NCI-H2029 treated with DMSO at 0.1 percent for 48 hours (cell line): ENCODE results near the gene KRT20.
"Not testable (repeated sequence)": the region's sequence is repeated elsewhere in the genome, so short reads cannot be mapped to it uniquely, and the experiment has no call there.

ENCODE experiments used
- DNase-seq: peaks from one replicate; lab custom pipeline; 2025; lab: John Stamatoyannopoulos, UW

Gene KRT20

GRCh38 chr17:40884708-40885512 is at the start of gene KRT20:
Gene KRT20, minus strand, starts transcription at chr17:40885242. Its CDS starts 57 bp downstream, at chr17:40885185.
- DNase-seq = no peak

DNA sequence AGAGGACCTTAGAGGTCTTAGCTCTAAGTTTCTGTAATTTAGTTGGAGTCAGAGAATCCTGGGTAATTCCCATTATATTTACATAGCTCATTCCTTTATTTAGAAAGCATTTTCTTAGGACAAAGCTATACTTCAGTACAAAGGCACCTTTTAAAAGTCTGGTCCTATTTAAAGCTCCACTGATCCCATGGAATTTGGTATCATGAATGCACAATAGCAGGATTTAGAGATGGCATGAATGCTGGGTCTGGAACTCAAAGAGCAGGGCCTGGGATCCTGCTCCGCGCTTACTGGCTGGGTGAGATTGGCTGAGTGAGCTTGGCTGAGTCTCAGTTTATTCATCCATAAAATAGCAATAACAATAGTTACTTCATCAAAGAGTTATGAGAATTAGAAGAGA is 47.6 kb upstream of the KRT20 start:
- DNase-seq = no peak

GRCh38 chr17:40931311-40931710 is 46.3 kb upstream of the KRT20 start:
- DNase-seq = no peak

GRCh38 chr17:40926341-40926740 is 41.3 kb upstream of the KRT20 start:
- no peak for DNase-seq

- DNase-seq = no peak
Observed at GRCh38 chr17:40922239-40922638, 37.2 kb upstream of the KRT20 start.

DNA sequence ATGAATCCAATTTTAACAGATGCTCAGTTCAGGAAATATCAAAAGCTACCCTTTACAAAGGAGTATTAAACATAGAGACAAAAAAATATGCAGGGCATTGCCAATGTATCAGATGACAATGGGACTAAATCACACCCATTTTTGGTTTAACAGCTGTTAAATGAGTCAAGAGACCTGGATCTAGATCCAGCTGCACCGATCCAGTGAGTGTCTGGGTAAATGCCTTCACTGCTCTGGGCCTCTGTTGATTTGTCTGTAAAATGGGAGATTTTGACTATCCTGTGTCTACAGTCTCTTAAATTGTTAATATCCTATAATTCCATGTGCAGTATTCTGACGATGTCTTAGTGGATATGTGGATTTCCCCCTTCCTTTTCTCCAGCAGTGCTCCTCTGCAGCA is 36.0 kb upstream of the KRT20 start:
- DNase-seq = no peak

GRCh38 chr17:40917116-40917515 is 32.1 kb upstream of the KRT20 start:
- DNase-seq = not testable (repeated sequence)

- no peak for DNase-seq
Observed at GRCh38 chr17:40916366-40916765, 31.3 kb upstream of the KRT20 start.

GRCh38 chr17:40915721-40916256 is 30.7 kb upstream of the KRT20 start:
- no peak for DNase-seq

GRCh38 chr17:40915199-40915661 is 30.2 kb upstream of the KRT20 start:
- no peak for DNase-seq

DNA sequence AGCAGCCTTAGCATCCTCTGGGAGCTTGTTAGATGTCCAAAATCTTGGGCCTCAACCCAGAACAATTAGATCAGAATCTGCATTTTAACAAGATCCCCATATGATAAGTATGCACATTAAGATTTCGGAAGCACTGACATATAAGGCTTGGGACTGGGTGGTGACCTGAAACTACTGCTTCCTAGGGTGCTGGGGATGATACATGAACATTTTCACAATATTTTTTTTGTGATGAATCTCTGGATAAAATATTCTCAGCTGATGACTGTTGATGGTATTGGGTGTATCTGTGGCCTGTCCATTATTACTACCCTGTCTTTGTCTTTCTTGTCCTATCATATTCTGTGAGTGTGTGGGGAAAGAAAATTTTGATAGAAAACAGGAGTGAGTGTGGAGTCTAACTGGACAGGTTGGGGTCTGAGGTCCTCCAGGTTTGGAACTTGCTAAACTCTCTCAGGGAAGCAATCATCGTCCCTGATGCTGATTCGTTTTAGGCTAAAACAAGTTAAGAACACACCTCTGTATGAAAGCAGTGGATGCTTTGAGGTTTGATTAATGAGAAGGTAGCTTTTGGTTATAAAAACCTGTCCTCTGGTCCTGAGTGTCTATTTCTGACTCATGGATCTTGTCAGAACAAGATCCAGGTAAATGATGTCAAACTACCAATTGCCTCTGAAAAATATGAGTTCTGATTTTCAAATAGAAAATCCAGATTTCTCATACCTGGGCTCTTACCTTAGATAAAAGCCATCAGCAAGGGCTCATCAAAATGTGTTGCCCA is 29.2 kb upstream of the KRT20 start:
- no peak for DNase-seq

DNA sequence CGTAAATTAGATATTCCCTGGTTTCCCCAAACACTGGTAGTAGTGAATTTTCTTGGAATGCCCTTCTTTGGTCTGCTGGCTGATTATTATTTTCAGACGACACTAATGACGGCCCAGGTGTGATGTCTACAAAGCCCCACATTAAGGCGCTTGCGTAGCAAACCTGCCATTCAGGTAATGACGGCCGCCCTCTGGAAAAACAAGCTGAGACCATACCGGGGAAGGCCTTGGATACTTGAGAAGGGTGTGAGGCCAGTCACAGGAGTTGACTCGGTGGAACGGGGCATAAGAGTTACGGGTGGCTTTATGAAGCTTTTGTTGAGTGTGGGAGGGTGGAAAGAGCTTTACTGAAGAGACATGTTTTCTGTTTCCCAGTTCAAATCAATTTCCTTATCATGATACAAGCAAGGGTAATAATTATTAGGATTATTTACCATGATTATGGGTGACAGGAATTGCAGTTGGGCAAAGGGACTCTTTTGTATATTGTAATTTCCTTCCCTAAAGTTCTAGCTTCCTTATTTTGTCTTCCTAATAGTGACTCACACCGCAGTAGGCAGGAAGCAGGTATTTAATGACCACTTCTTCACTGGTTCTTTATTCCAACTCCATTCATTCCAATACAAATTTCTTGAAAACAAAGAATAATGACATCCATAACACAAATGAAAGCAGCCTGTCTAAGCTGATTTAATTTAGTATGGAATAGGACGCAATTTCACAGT is 27.6 kb upstream of the KRT20 start:
- DNase-seq = no peak

DNA sequence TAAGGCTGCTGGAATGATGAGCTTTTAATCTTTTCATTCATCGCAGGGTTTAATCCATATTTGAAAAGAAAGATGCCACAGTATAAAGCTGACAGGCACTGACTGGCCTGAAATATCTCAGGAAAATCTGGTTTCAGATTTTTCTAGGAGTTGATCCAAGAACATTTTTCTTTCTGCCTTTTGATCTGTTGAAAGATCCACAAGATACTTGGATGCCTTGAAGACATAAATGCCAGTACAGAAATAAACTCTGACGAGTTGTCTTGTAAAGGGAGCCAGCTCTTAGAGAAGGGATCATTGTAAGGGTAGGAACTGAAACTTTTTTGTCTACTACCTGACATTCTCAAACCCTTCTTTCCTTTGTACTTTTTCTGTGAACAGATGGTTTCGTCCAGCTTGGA is 25.4 kb upstream of the KRT20 start:
- DNase-seq = no peak

DNA sequence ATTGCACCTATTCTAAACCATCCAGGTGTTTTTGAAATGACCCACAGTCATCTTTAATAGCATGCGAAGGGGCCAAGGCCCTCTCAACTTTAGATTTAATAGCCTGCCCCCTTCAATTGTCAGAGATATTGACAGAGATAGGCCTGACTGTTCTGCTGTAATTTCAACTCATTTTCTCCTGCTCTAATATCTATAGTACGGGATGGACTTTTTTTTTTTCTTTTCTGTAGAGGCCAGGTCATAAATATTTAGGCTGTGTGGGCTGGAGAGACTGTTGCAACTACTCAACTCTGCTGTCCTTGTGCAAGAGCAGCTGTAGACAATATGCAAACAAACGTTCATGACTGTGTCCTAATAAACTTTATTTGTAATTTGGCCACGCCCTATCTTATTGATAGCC is 24.7 kb upstream of the KRT20 start:
- DNase-seq = no peak

GRCh38 chr17:40909351-40909750 is 24.3 kb upstream of the KRT20 start:
- peak; percentile 89 for DNase-seq

GRCh38 chr17:40906613-40907012 is 21.6 kb upstream of the KRT20 start:
- no peak for DNase-seq

DNA sequence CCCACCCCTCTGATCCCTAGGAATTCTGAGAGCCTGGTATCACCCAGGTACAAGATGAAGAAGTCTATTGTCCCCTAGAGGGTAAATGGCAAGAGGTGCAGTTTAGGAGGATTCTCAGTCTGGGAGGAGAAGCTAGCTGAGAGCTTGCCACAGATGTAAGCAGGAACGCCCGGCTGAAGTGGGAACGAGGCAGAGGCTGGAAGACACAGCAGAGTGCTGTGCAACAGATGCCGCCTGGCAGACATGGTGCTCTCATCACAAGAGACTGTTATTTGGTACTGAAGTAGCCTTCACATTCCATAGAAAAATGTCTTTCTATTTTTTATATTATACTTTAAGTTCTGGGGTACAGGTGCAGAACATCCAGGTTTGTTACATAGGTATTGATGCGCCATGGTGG is 20.3 kb upstream of the KRT20 start:
- no peak for DNase-seq

GRCh38 chr17:40903129-40903847 is 18.2 kb upstream of the KRT20 start:
- peak; percentile 89 for DNase-seq

- DNase-seq = no peak
Observed at GRCh38 chr17:40902498-40902897, 17.5 kb upstream of the KRT20 start.

- peak; percentile 86 for DNase-seq
Observed at GRCh38 chr17:40901981-40902474, 17.0 kb upstream of the KRT20 start.

DNA sequence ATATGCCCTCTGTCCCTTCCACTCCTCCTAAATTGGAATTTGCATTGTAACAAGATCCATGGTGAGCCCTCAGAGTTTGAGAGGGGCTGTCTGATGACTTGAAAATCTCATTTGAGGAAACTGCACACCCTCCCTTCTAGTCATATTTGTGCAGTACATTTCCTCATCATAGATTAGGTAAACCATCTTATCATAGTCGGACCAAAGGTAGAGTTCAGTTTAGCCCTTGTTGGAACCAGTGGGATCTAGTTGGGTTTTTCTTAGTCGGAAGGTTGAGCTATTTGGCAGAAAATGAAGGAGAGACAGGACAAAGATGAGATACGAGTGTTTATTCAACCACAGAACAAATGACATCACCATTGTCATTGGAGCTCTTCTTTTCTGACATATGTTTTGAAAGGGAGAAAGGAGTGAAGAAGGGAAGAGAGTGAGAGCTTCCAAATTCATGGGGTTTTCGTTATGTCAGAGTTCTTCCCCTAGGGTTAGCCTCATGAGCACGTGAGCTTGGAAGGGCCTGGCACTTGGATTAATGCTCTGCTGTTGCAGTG is 15.8 kb upstream of the KRT20 start:
- DNase-seq = peak; percentile 86
